Effector memory CD8-positive, alpha-beta T cell (primary cell): ENCODE results near the gene ACTR1B.
"Not testable (repeated sequence)": the region's sequence is repeated elsewhere in the genome, so short reads cannot be mapped to it uniquely, and the experiment has no call there.

ENCODE experiments used
- ATAC-seq: fragments of 150-1000 bp; cut with Tn5 transposase; replicated peaks from 2 replicates; pipeline ENCODE4 v1.10.0; 2021; ENCODE audit warnings: mild to moderate bottlenecking, moderate library complexity
- DNase-seq, 3 experiments: peaks; one replicate each; pipeline ENCODE4 v3.0.0; 2021
- H3K27ac Mint-ChIP-seq, 2 donors: one replicate each; pipeline ENCODE4 v1.8.0; 2022; ENCODE audit warnings: mild to moderate bottlenecking in 2 of 2, mixed read lengths in 2 of 2, moderate library complexity in 2 of 2
- H3K27me3 Mint-ChIP-seq, 2 donors: one replicate each; pipeline ENCODE4 v1.8.0; 2022; ENCODE audit warnings: mixed read lengths in 2 of 2
- H3K36me3 Mint-ChIP-seq: one replicate; pipeline ENCODE4 v1.8.0; 2022; ENCODE audit warnings: mild to moderate bottlenecking, moderate library complexity, mixed read lengths; ENCODE audit not compliant: insufficient read depth
- H3K4me1 Mint-ChIP-seq, 2 donors: one replicate each; pipeline ENCODE4 v1.8.0; 2022; ENCODE audit warnings: low read depth in 2 of 2, mixed read lengths in 2 of 2
- H3K4me3 Mint-ChIP-seq, 2 donors: one replicate each; pipeline ENCODE4 v1.8.0; 2022; ENCODE audit warnings: mild to moderate bottlenecking in 2 of 2, mixed read lengths in 2 of 2, moderate library complexity in 2 of 2
- H3K9me3 Mint-ChIP-seq, 2 donors: one replicate each; pipeline ENCODE4 v1.8.0; 2022; ENCODE audit warnings: mixed read lengths in 2 of 2

Gene ACTR1B

GRCh38 chr2:97645695-97646629, 17.9 kb downstream of the ACTR1B start, which contains the start of gene COX5B:
TSS of gene COX5B (plus strand) at chr2:97646062. CDS start at chr2:97646087, 25 bp downstream.
- ATAC-seq (peak; percentile 95), DNase-seq (peak; percentile 96 to 98 (median 97))
- no peaks in the 10 kb centered on the region for H3K9me3 Mint-ChIP-seq
- H3K4me3 Mint-ChIP-seq: peak within 1 kb of the TSS; percentile 91
- H3K4me1 Mint-ChIP-seq: peaks cover 14 to 18% of the 10 kb centered on the region in 2 donors
- H3K27me3 Mint-ChIP-seq: no peaks in the 10 kb centered on the region
- H3K27ac Mint-ChIP-seq: peak within 1 kb of the TSS; percentile 90 to 94
- H3K36me3 Mint-ChIP-seq: peaks cover 43% of the 10 kb centered on the region

- peaks cover 37% of the 10 kb centered on the region for H3K36me3 Mint-ChIP-seq
- H3K27me3 Mint-ChIP-seq: peaks cover under 1 to 1% of the 10 kb centered on the region in 2 donors
- H3K4me1 Mint-ChIP-seq: peaks cover 14 to 18% of the 10 kb centered on the region in 2 donors
- H3K4me3 Mint-ChIP-seq: peak overlapping the region; percentile 91
- ATAC-seq: peak; percentile 54
- H3K9me3 Mint-ChIP-seq: no peaks in the 10 kb centered on the region
- DNase-seq: no peak
- peak overlapping the region; percentile 90 to 94 for H3K27ac Mint-ChIP-seq
Observed at GRCh38 chr2:97645112-97645694, 18.6 kb downstream of the ACTR1B start.

- no peaks in the 10 kb centered on the region for H3K9me3 Mint-ChIP-seq
- H3K4me3 Mint-ChIP-seq: no peak overlapping the region
- ATAC-seq: no peak
- H3K4me1 Mint-ChIP-seq: peaks cover 14 to 18% of the 10 kb centered on the region in 2 donors
- no peak for DNase-seq
- peaks cover 8 to 9% of the 10 kb centered on the region in 2 donors for H3K27me3 Mint-ChIP-seq
- no peak overlapping the region for H3K27ac Mint-ChIP-seq
- peaks cover 27% of the 10 kb centered on the region for H3K36me3 Mint-ChIP-seq
Observed at GRCh38 chr2:97644023-97644717, 19.7 kb downstream of the ACTR1B start.

- peaks cover 5 to 29% of the 10 kb centered on the region in 2 donors for H3K27me3 Mint-ChIP-seq
- not testable (repeated sequence) for ATAC-seq, H3K36me3 Mint-ChIP-seq, H3K4me3 Mint-ChIP-seq, DNase-seq, H3K27ac Mint-ChIP-seq, H3K9me3 Mint-ChIP-seq, H3K4me1 Mint-ChIP-seq
Observed at GRCh38 chr2:97626049-97626430, 37.8 kb downstream of the ACTR1B start.

GRCh38 chr2:97625354-97626048, 38.3 kb downstream of the ACTR1B start:
- peaks cover 5 to 24% of the 10 kb centered on the region in 2 donors for H3K27me3 Mint-ChIP-seq
- ATAC-seq, H3K4me1 Mint-ChIP-seq, H3K9me3 Mint-ChIP-seq, H3K27ac Mint-ChIP-seq, H3K36me3 Mint-ChIP-seq, H3K4me3 Mint-ChIP-seq, DNase-seq: not testable (repeated sequence)

GRCh38 chr2:97622976-97623375, 40.9 kb downstream of the ACTR1B start:
- not testable (repeated sequence) for H3K9me3 Mint-ChIP-seq, H3K27ac Mint-ChIP-seq, H3K4me1 Mint-ChIP-seq, H3K36me3 Mint-ChIP-seq, DNase-seq, H3K4me3 Mint-ChIP-seq, ATAC-seq
- H3K27me3 Mint-ChIP-seq: peaks cover 5 to 23% of the 10 kb centered on the region in 2 donors

GRCh38 chr2:97620492-97620891, 43.4 kb downstream of the ACTR1B start:
- not testable (repeated sequence) for H3K27ac Mint-ChIP-seq, DNase-seq, ATAC-seq, H3K4me1 Mint-ChIP-seq, H3K9me3 Mint-ChIP-seq, H3K4me3 Mint-ChIP-seq, H3K36me3 Mint-ChIP-seq, H3K27me3 Mint-ChIP-seq

- not testable (repeated sequence) for H3K27me3 Mint-ChIP-seq, H3K4me3 Mint-ChIP-seq, H3K4me1 Mint-ChIP-seq, H3K36me3 Mint-ChIP-seq, H3K9me3 Mint-ChIP-seq, H3K27ac Mint-ChIP-seq, DNase-seq
- ATAC-seq: peak; percentile 62
Observed at GRCh38 chr2:97618939-97619827, 44.7 kb downstream of the ACTR1B start.

GRCh38 chr2:97617911-97618310, 45.9 kb downstream of the ACTR1B start:
- ATAC-seq: no peak
- DNase-seq: no peak
- H3K9me3 Mint-ChIP-seq: no peaks in the 10 kb centered on the region
- H3K4me1 Mint-ChIP-seq: no peaks in the 10 kb centered on the region
- H3K27me3 Mint-ChIP-seq: no peaks in the 10 kb centered on the region
- H3K4me3 Mint-ChIP-seq: no peak overlapping the region
- H3K27ac Mint-ChIP-seq: no peak overlapping the region
- H3K36me3 Mint-ChIP-seq: no peaks in the 10 kb centered on the region

GRCh38 chr2:97615746-97616145, 48.1 kb downstream of the ACTR1B start:
- not testable (repeated sequence) for H3K36me3 Mint-ChIP-seq, H3K4me3 Mint-ChIP-seq, H3K9me3 Mint-ChIP-seq, H3K4me1 Mint-ChIP-seq, H3K27ac Mint-ChIP-seq, DNase-seq, ATAC-seq, H3K27me3 Mint-ChIP-seq

GRCh38 chr2:97611895-97612294, 51.9 kb downstream of the ACTR1B start:
- H3K36me3 Mint-ChIP-seq, DNase-seq, H3K27me3 Mint-ChIP-seq, H3K4me3 Mint-ChIP-seq, H3K4me1 Mint-ChIP-seq, H3K9me3 Mint-ChIP-seq, ATAC-seq, H3K27ac Mint-ChIP-seq: not testable (repeated sequence)

GRCh38 chr2:97608745-97609144, 55.1 kb downstream of the ACTR1B start:
- not testable (repeated sequence) for DNase-seq, H3K4me1 Mint-ChIP-seq, H3K9me3 Mint-ChIP-seq, H3K4me3 Mint-ChIP-seq, ATAC-seq, H3K27ac Mint-ChIP-seq, H3K27me3 Mint-ChIP-seq, H3K36me3 Mint-ChIP-seq
